ENCODE data around the gene FNDC3B. TPM values are rescaled to one million over a fixed set of nuclear protein-coding genes. Genes with fewer than 3 reads are reported as not detected.

The FNDC3B gene
- total and polyA plus RNA-seq, 2 donors (not counting 3 experiments of a cell fraction or from before 2014, with no cell fraction given) = 91.6 to 295 TPM

- no peaks in the 10 kb centered on the region for H3K4me1 ChIP-seq (ENCODE audit: control insufficient read depth, extremely low read depth, insufficient read depth, low read length)
- dilution Hi-C loops (cut with MboI; ENCODE audit: extremely low pct_ligation_motif_present, low sequenced_read_pairs) = no loop called here
- peaks cover 2% of the 10 kb centered on the region for H4K20me1 ChIP-seq (replicated peaks; ENCODE audit: control insufficient read depth, extremely low read depth, insufficient read depth, low read length)
- peaks cover 74% of the 10 kb centered on the region for H3K79me2 ChIP-seq (ENCODE audit: control insufficient read depth, insufficient read depth, low read length)
- H3K27ac ChIP-seq (ENCODE audit: insufficient read depth, low read depth, low read length) = no peak overlapping the region
- no peak for FAIRE-seq
- peaks cover 3 to 5% of the 10 kb centered on the region in 2 experiments for H3K36me3 ChIP-seq (ENCODE audit: control insufficient read depth in 2 of 2, extremely low read depth in 1 of 2, insufficient read depth in 2 of 2, low read length in 2 of 2)
- no peaks in the 10 kb centered on the region for H3K9me1 ChIP-seq (replicated peaks; ENCODE audit: control insufficient read depth, extremely low read depth, insufficient read depth, low read length)
- TF ChIP-seq, protein P1, sequence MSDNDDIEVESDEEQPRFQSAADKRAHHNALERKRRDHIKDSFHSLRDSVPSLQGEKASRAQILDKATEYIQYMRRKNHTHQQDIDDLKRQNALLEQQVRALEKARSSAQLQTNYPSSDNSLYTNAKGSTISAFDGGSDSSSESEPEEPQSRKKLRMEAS (IDR thresholded peaks at IDR 0.05; ENCODE audit: insufficient read depth, insufficient read length) = no peak
- TF ChIP-seq FOS (IDR thresholded peaks at IDR 0.05; ENCODE audit: borderline replicate concordance, insufficient read depth, low read length) (no peak), MYC (IDR thresholded peaks at IDR 0.05; ENCODE audit: low read depth, low read length) (no peak)
- H3K4me2 ChIP-seq (ENCODE audit: insufficient read depth, low read length) = no peak overlapping the region
- intact Hi-C loops (cut with micrococcal nuclease) = no loop called here
- no peaks in the 10 kb centered on the region for H3K27me3 ChIP-seq (ENCODE audit: control insufficient read depth in 2 of 2, insufficient read depth in 2 of 2, low read length in 2 of 2)
- no peak overlapping the region for H3K9ac ChIP-seq (replicated peaks; ENCODE audit: extremely low read depth, insufficient read depth, low read length)
- H3K4me3 ChIP-seq (replicated peaks in 1 of 3; ENCODE audit: insufficient read depth in 1 of 3, low read depth in 1 of 3, low read length in 3 of 3) = no peak overlapping the region
- ChIA-PET CTCF (no interaction called here), POLR2A (no interaction called here)
- no peak for DNase-seq (ENCODE audit: low read depth, low spot score)
- H2AFZ ChIP-seq (ENCODE audit: low read depth, low read length) = no peak overlapping the region
- no TSS peak for BruUV-seq (replicated peaks)
- H3K9me3 ChIP-seq (replicated peaks; ENCODE audit: control insufficient read depth, insufficient read depth, low read length) = no peaks in the 10 kb centered on the region
These were observed 149.1 kb downstream of the FNDC3B start for GRCh38 chr3:172188511-172188910.

DNA sequence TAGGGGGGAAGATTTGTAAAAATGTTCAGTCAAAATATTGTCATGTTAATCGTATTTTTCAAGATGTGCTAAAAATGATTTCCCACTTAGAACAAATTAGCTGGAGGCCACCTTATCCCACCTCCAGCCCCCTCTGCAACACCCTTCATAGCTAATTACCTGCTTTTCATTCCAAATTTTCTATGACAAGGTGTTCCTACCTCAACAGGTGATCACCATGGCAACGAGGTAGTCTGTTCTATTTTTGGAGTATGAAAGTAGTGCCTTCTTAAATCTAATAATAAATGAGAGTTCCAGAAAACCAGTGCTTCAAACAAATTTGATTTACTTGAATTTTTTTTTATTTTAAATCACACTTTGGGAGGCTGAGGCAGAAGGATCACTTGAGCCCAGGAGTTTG, 149.8 kb downstream of the FNDC3B start:
- intact Hi-C loops (cut with micrococcal nuclease) = no loop called here
- no TSS peak for BruUV-seq (replicated peaks)
- peaks cover 2% of the 10 kb centered on the region for H4K20me1 ChIP-seq (replicated peaks; ENCODE audit: control insufficient read depth, extremely low read depth, insufficient read depth, low read length)
- no peak overlapping the region for H3K4me3 ChIP-seq (replicated peaks in 1 of 3; ENCODE audit: insufficient read depth in 1 of 3, low read depth in 1 of 3, low read length in 3 of 3)
- CTCF ChIA-PET = no interaction called here
- H3K4me1 ChIP-seq (ENCODE audit: control insufficient read depth, extremely low read depth, insufficient read depth, low read length) = no peaks in the 10 kb centered on the region
- H2AFZ ChIP-seq (ENCODE audit: low read depth, low read length) = no peak overlapping the region
- H3K9me3 ChIP-seq (replicated peaks; ENCODE audit: control insufficient read depth, insufficient read depth, low read length) = no peaks in the 10 kb centered on the region
- peaks cover 3 to 5% of the 10 kb centered on the region in 2 experiments for H3K36me3 ChIP-seq (ENCODE audit: control insufficient read depth in 2 of 2, extremely low read depth in 1 of 2, insufficient read depth in 2 of 2, low read length in 2 of 2)
- FAIRE-seq (no peak), DNase-seq (ENCODE audit: low read depth, low spot score) (no peak)
- no peak overlapping the region for H3K27ac ChIP-seq (ENCODE audit: insufficient read depth, low read depth, low read length)
- dilution Hi-C loops (cut with MboI; ENCODE audit: extremely low pct_ligation_motif_present, low sequenced_read_pairs) = no loop called here
- H3K79me2 ChIP-seq (ENCODE audit: control insufficient read depth, insufficient read depth, low read length) = peaks cover 73% of the 10 kb centered on the region
- H3K4me2 ChIP-seq (ENCODE audit: insufficient read depth, low read length) = no peak overlapping the region
- no peaks in the 10 kb centered on the region for H3K27me3 ChIP-seq (ENCODE audit: control insufficient read depth in 2 of 2, insufficient read depth in 2 of 2, low read length in 2 of 2)
- POLR2A ChIA-PET = no interaction called here
- TF ChIP-seq, protein P1 (IDR thresholded peaks at IDR 0.05; ENCODE audit: insufficient read depth, insufficient read length) = no peak
- TF ChIP-seq POLR2A (IDR thresholded peaks at IDR 0.05; ENCODE audit: low read depth, low read length) = no peak
- TF ChIP-seq, protein P2, sequence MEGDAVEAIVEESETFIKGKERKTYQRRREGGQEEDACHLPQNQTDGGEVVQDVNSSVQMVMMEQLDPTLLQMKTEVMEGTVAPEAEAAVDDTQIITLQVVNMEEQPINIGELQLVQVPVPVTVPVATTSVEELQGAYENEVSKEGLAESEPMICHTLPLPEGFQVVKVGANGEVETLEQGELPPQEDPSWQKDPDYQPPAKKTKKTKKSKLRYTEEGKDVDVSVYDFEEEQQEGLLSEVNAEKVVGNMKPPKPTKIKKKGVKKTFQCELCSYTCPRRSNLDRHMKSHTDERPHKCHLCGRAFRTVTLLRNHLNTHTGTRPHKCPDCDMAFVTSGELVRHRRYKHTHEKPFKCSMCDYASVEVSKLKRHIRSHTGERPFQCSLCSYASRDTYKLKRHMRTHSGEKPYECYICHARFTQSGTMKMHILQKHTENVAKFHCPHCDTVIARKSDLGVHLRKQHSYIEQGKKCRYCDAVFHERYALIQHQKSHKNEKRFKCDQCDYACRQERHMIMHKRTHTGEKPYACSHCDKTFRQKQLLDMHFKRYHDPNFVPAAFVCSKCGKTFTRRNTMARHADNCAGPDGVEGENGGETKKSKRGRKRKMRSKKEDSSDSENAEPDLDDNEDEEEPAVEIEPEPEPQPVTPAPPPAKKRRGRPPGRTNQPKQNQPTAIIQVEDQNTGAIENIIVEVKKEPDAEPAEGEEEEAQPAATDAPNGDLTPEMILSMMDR (IDR thresholded peaks at IDR 0.05; ENCODE audit: extremely low read depth in 1 of 2, insufficient read depth in 1 of 2, low read depth in 1 of 2, low read length in 2 of 2) = no peak
- TF ChIP-seq GATA2 (IDR thresholded peaks at IDR 0.05; ENCODE audit: insufficient read depth, insufficient read length, low read depth, low read length) = no peak
- TF ChIP-seq MYC (IDR thresholded peaks at IDR 0.05; ENCODE audit: low read depth, low read length) = no peak
- TF ChIP-seq FOS (IDR thresholded peaks at IDR 0.05; ENCODE audit: borderline replicate concordance, insufficient read depth, low read length) = no peak
- no peak for TF ChIP-seq JUN (IDR thresholded peaks at IDR 0.05; ENCODE audit: borderline replicate concordance, insufficient read depth, insufficient read length, low read depth)
- TF ChIP-seq POLR2AphosphoS5 (IDR thresholded peaks at IDR 0.05; ENCODE audit: insufficient read depth, low read depth, low read length) = no peak
- TF ChIP-seq EZH2 (IDR thresholded peaks at IDR 0.05; ENCODE audit: borderline replicate concordance, low read depth, low read length, severe bottlenecking) = no peak
- H3K9ac ChIP-seq (replicated peaks; ENCODE audit: extremely low read depth, insufficient read depth, low read length) = no peak overlapping the region
- no peaks in the 10 kb centered on the region for H3K9me1 ChIP-seq (replicated peaks; ENCODE audit: control insufficient read depth, extremely low read depth, insufficient read depth, low read length)
